ENCODE measurements around the gene RASL10A.
A peak's percentile ranks its signal among the peaks of the same experiment; 100 is the strongest.

Gene RASL10A

GRCh38 chr22:29301716-29302401 lies 13.6 kb downstream of the RASL10A start:
- DNase-seq, result no peak

- DNase-seq, result no peak
Measured at GRCh38 chr22:29300807-29301601, 14.5 kb downstream of the RASL10A start.

GRCh38 chr22:29300467-29300806 lies 15.1 kb downstream of the RASL10A start:
- no peak for DNase-seq

DNA sequence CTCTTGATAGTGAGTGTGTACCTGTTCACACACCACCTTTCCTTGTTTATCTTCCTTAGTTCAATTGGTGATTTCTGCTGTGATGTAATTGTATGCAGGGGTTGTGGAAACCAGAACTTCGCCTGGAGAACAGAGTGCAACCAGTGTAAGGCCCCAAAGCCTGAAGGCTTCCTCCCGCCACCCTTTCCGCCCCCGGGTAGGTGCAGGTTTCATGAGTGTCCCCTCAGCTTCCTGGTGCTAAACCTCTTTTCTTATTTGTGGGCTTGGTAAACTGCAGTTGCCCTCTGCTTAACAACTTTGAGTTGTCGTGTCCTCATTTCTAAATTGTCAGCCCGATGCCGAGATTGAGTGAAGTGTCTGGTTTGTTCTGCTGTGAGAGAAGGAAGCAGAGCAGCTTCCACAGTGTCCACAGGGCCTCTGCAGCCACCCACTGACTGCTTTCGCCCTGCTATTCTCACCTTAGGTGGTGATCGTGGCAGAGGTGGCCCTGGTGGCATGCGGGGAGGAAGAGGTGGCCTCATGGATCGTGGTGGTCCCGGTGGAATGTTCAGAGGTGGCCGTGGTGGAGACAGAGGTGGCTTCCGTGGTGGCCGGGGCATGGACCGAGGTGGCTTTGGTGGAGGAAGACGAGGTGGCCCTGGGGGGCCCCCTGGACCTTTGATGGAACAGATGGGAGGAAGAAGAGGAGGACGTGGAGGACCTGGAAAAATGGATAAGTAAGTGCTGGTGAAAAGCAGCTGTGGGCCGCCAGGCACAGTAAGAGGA lies 16.2 kb downstream of the RASL10A start:
- no peak for DNase-seq

DNA sequence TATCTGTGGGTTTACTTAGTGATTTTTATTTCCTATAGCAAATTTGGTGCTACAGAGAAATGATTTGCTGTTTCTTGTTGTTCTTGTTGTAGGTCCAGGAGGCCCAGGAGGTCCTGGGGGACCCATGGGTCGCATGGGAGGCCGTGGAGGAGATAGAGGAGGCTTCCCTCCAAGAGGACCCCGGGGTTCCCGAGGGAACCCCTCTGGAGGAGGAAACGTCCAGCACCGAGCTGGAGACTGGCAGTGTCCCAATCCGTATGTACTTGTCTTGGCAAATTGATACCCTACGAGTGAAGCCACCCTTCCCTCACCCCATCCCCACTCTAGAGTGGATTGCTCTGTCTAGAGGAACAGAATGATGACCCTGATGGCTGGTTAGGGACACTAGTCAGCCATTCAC lies 16.9 kb downstream of the RASL10A start:
- DNase-seq, result no peak

- DNase-seq, result no peak
Measured at GRCh38 chr22:29292379-29292778, 23.1 kb downstream of the RASL10A start.

GRCh38 chr22:29291215-29291614 lies 24.3 kb downstream of the RASL10A start:
- DNase-seq, result no peak

DNA sequence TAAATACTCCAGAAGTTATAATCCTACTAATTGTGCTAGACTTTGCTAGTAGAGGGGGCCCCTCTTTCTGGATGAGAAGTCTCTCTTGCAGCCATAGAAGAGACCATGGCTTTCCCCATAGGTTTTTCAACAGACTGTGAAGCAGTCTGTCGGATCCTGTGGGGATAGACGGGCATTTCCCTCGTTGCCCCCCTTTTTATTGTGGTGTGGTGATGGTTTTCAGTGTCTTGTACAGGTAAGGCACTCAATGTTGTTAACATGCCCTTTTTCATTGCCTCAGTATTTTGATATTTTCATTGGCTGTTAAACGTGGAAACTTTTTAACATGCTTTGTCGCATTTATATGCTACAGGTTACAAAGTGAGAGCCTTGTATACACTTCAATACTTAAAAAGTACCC lies 25.4 kb downstream of the RASL10A start:
- DNase-seq, result no peak

GRCh38 chr22:29288837-29289236 lies 26.7 kb downstream of the RASL10A start:
- no peak for DNase-seq

- no peak for DNase-seq
Measured at GRCh38 chr22:29284196-29284595, 31.3 kb downstream of the RASL10A start.

- no peak for DNase-seq
Measured at GRCh38 chr22:29277927-29278326, 37.6 kb downstream of the RASL10A start.

GRCh38 chr22:29275819-29276565 lies 39.5 kb downstream of the RASL10A start:
- DNase-seq, result no peak

GRCh38 chr22:29275167-29275566 lies 40.3 kb downstream of the RASL10A start:
- DNase-seq, result no peak

DNA sequence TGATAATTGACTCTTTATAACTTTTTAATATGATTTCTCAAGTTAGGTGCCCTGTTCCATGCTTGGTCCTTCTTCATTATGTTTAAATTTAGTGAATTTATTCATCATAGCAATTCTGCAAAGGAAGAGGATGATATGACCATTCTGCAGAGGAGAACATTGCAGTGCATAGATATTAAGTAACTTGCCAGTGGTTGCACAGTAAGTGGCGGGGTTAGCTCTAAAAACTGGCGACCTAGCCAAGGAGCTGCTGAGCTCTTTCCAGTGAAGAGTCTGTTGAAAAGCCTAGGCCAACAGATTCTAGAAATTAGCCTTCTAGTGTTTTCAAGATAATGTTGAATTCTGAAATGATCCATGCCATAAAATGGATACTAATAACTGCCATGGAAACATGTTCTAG lies 42.9 kb downstream of the RASL10A start:
- DNase-seq, result no peak

DNA sequence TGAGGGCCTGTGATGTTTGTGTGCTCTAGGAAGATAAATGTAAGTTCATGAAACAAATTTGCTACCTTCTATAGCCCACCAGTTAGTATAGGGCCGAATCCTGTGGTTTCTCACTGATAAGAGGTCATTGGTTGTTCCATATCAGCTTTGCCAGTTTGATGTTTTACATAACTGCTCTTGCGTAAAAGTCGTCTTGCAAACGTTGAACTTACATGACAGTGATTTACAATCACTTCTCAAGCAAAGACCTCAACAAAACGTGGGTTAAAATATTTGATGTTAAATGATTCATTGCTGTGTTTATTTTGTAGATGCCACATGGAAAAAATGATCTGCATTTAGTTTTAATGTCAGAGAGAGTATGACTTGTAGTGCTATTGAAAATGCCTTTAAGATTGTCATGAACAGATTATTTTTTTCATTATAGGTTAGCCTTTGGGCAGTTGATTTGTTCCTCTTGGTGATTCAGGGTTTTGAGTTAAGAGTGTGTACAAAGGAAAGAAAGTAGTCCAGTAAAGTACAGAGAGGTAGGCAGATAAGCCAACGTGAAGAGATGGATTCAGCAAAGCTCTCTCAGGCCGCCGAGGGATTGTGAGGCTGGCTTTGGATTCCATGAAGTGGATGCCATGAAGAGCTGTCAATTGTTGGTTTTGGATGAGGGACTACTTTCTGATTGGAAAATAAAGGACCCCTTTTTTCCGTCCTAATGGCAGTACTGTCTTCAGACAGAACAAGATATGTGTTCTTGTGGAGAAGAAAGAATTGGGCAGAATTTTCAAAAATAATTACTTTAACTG lies 44.8 kb downstream of the RASL10A start:
- DNase-seq, result no peak

GRCh38 chr22:29269731-29270474 lies 45.6 kb downstream of the RASL10A start:
- DNase-seq, result no peak

- DNase-seq, result peak; percentile 33
Measured at GRCh38 chr22:29269230-29269604, 46.3 kb downstream of the RASL10A start.

DNA sequence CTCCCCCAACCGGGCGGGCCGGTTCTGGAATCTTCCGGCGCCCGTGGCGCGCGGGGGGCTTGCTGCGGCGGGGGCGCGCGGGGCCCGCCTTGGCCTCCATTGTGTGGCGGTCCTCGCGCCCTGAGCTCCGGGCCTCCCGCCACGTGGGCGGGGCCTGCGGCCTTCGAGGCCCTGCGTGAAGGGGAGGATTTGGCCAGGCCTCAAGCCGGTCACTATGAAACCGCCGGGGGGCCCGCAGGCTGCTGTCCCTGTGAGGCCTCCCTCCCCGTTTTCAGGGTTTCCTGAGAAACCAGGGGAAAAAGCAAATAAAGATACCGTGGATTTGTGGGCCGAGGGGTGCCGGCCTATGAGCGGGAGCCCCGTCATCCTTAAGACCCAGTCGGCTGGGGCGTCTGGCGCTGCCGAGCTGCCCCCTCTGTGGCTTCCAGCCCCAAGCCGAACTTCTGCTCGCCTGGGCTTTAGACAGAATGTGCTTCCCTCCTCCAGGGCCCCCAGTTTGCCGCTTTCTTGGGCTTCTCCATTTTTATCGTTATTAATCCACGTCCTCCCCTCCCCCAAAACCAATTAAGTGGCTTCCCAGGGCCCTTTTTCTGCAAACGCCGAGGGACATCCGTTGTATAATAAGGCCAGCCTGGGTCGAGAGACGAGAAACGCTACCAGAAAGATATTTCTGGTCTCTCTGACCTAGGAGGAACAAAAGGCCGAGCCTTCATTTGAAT lies 46.8 kb downstream of the RASL10A start:
- peak; percentile 70 for DNase-seq

DNA sequence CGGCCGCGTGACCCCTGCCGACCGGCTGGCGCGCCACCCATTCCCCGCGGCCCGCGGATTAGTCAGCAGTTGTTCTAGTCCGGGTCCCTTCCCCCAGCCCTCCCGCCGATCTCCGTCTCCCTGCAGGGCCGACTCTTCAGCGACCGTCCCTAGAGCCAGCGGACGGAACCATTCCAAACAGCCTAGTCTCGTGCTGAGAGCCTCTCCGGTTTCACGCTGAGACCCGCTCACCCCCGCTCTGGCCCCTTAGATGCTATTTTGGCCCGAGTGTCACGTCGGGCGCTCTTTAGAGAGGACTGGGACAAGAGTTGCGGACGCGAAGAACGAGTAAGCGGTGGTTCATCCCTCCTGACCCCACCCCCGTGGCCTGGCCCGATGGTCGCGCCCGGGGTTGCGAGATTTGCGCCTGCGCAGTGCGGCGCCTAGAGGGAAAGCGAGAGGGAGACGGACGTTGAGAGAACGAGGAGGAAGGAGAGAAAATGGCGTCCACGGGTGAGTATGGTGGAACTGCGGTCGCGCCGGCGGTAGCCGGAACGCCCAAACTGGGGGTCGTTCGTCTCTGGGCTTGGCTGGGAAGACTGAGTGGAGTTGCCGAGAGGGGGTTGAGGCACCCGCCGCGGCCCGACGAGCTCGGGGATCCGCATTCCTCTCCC lies 47.5 kb downstream of the RASL10A start, which contains the start of the genes EWSR1 and RHBDD3:
Gene EWSR1, plus strand, starts transcription at position 411 of the 653 bp plus-strand sequence. Its CDS starts 69 bp downstream, at position 480.
Gene RHBDD3, minus strand, starts transcription at position 124 of the 653 bp plus-strand sequence. CDS start 2,355 bp downstream, outside the sequence.
- peak; percentile 88 for DNase-seq

DNA sequence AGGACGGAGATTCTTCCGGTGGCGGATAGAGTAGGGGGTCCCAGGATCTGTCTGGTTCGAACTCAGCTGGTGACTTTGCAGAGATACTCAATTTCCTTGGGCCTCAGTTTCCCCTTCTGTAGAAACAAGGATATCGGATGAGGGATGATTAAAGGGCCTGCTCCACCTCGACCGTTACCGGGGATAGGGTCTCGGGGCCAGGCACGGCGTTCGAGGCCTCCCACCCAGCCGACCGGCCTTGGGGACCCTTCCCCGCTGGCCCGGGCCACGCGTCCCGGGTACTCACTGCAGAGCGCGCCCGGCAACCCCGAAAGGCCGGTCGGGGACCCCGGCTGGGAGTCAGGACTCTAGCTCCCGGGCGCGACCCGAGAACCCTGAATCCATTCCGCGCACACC lies 48.0 kb downstream of the RASL10A start:
- no peak for DNase-seq
